A549 treated with ZK216348 at 1 μM for 4 hours (cell line): ENCODE results near the gene PPARGC1A. TPM values are rescaled to one million over a fixed set of nuclear protein-coding genes. Genes with fewer than 3 reads are reported as not detected.

ENCODE experiments used
- total RNA-seq: library from RNA; stranded (reverse); fragments of 200-300 nt; extraction: Qiagen RNA extraction; gene quantifications from 5 replicates; pipeline ENCODE4 v1.2.3, GENCODE V29; 2022; ENCODE audit warnings: low read depth

The PPARGC1A gene, protein sequence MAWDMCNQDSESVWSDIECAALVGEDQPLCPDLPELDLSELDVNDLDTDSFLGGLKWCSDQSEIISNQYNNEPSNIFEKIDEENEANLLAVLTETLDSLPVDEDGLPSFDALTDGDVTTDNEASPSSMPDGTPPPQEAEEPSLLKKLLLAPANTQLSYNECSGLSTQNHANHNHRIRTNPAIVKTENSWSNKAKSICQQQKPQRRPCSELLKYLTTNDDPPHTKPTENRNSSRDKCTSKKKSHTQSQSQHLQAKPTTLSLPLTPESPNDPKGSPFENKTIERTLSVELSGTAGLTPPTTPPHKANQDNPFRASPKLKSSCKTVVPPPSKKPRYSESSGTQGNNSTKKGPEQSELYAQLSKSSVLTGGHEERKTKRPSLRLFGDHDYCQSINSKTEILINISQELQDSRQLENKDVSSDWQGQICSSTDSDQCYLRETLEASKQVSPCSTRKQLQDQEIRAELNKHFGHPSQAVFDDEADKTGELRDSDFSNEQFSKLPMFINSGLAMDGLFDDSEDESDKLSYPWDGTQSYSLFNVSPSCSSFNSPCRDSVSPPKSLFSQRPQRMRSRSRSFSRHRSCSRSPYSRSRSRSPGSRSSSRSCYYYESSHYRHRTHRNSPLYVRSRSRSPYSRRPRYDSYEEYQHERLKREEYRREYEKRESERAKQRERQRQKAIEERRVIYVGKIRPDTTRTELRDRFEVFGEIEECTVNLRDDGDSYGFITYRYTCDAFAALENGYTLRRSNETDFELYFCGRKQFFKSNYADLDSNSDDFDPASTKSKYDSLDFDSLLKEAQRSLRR
- total RNA-seq, result 0.05 to 0.11 TPM in 2 of 5 replicates, not detected in the others

GRCh38 chr4:23889814-23890341, at the start of gene PPARGC1A:
Gene PPARGC1A (minus strand): TSS chr4:23890047. CDS start chr4:23889957, 90 bp downstream.

